ENCODE measurements around the gene PEBP1.

DNA sequence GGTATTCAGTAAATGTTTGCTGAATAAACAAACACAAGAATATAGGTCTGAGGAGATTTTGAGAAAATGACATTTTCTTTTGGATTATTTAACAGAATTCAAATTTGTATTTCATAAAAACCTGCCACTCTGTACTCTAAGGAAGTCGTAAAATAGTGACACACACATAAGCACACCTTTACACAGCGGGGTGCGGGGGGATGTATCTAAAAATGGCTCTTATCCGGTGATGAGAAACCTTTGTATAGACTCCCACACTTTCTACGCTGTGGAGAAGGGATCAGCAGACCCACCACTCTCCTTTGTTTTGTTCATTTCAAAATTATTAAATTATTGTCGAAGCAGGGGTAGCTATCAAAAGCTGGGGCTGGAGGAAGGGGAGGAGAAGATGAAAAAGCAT is 58.0 kb downstream of the PEBP1 start:
- TF ChIP-seq, protein P1, sequence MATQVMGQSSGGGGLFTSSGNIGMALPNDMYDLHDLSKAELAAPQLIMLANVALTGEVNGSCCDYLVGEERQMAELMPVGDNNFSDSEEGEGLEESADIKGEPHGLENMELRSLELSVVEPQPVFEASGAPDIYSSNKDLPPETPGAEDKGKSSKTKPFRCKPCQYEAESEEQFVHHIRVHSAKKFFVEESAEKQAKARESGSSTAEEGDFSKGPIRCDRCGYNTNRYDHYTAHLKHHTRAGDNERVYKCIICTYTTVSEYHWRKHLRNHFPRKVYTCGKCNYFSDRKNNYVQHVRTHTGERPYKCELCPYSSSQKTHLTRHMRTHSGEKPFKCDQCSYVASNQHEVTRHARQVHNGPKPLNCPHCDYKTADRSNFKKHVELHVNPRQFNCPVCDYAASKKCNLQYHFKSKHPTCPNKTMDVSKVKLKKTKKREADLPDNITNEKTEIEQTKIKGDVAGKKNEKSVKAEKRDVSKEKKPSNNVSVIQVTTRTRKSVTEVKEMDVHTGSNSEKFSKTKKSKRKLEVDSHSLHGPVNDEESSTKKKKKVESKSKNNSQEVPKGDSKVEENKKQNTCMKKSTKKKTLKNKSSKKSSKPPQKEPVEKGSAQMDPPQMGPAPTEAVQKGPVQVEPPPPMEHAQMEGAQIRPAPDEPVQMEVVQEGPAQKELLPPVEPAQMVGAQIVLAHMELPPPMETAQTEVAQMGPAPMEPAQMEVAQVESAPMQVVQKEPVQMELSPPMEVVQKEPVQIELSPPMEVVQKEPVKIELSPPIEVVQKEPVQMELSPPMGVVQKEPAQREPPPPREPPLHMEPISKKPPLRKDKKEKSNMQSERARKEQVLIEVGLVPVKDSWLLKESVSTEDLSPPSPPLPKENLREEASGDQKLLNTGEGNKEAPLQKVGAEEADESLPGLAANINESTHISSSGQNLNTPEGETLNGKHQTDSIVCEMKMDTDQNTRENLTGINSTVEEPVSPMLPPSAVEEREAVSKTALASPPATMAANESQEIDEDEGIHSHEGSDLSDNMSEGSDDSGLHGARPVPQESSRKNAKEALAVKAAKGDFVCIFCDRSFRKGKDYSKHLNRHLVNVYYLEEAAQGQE (IDR thresholded peaks at IDR 0.05; ENCODE audit: insufficient read depth in 1 of 2, low read depth in 2 of 2, low read length in 1 of 2) = no peak
- TF ChIP-seq, protein P2, sequence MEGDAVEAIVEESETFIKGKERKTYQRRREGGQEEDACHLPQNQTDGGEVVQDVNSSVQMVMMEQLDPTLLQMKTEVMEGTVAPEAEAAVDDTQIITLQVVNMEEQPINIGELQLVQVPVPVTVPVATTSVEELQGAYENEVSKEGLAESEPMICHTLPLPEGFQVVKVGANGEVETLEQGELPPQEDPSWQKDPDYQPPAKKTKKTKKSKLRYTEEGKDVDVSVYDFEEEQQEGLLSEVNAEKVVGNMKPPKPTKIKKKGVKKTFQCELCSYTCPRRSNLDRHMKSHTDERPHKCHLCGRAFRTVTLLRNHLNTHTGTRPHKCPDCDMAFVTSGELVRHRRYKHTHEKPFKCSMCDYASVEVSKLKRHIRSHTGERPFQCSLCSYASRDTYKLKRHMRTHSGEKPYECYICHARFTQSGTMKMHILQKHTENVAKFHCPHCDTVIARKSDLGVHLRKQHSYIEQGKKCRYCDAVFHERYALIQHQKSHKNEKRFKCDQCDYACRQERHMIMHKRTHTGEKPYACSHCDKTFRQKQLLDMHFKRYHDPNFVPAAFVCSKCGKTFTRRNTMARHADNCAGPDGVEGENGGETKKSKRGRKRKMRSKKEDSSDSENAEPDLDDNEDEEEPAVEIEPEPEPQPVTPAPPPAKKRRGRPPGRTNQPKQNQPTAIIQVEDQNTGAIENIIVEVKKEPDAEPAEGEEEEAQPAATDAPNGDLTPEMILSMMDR (IDR thresholded peaks at IDR 0.05) = no peak
- TF ChIP-seq POLR2AphosphoS5 (IDR thresholded peaks at IDR 0.05; ENCODE audit: low read depth, low read length) (no peak), SIN3A (IDR thresholded peaks at IDR 0.05; ENCODE audit: borderline replicate concordance, insufficient read depth, low read depth, low read length) (no peak)

Data from Panc1 (cell line).